Osteocyte (in vitro differentiated cells): Measurements from ENCODE around the gene KDM4B. TPM values are rescaled to one million over a fixed set of nuclear protein-coding genes. Genes with fewer than 3 reads are reported as not detected.

ENCODE experiments used
- DNase-seq: peaks from one replicate; pipeline ENCODE4 v3.0.0; 2021; ENCODE audit warnings: mixed read lengths; ENCODE audit not compliant: unreplicated experiment; ENCODE audit errors: extremely low spot score
- H3K27ac Mint-ChIP-seq: one replicate; pipeline ENCODE4 v1.8.0; 2021; ENCODE audit warnings: mild to moderate bottlenecking, mixed read lengths; ENCODE audit not compliant: unreplicated experiment
- H3K27me3 Mint-ChIP-seq: one replicate; pipeline ENCODE4 v1.8.0; 2021; ENCODE audit warnings: mixed read lengths; ENCODE audit not compliant: unreplicated experiment
- H3K36me3 Mint-ChIP-seq: one replicate; pipeline ENCODE4 v1.8.0; 2021; ENCODE audit warnings: mixed read lengths; ENCODE audit not compliant: unreplicated experiment
- H3K4me1 Mint-ChIP-seq: one replicate; pipeline ENCODE4 v1.8.0; 2021; ENCODE audit warnings: mixed read lengths; ENCODE audit not compliant: unreplicated experiment
- H3K4me3 Mint-ChIP-seq: one replicate; pipeline ENCODE4 v1.8.0; 2021; ENCODE audit warnings: mild to moderate bottlenecking, moderate library complexity, mixed read lengths; ENCODE audit not compliant: unreplicated experiment
- H3K9me3 Mint-ChIP-seq: one replicate; pipeline ENCODE4 v1.8.0; 2021; ENCODE audit warnings: mixed read lengths; ENCODE audit not compliant: unreplicated experiment
- total RNA-seq: library from RNA; stranded (reverse); gene quantifications from 2 replicates; pipeline ENCODE4 v1.2.1, GENCODE V29; 2021
- TF ChIP-seq, protein P1 (sequence below): fragments of 200-600 bp; sonication (generic); IDR thresholded peaks from 2 replicates; pipeline ENCODE4 v1.5.0; 2021; ENCODE audit warnings: antibody characterized with exemption, mild to moderate bottlenecking, moderate library complexity

The KDM4B gene
- total RNA-seq, 1 donor from 2014 or later, result 49.0 TPM

GRCh38 chr19:5040544-5041167, 71.7 kb downstream of the KDM4B start:
- Mint-ChIP-seq H3K36me3 (peaks cover 11% of the 10 kb centered on the region), H3K4me1 (peaks cover 55% of the 10 kb centered on the region), H3K9me3 (no peaks in the 10 kb centered on the region), H3K27me3 (no peaks in the 10 kb centered on the region), H3K4me3 (no peak overlapping the region), H3K27ac (no peak overlapping the region)
- DNase-seq, result no peak
- TF ChIP-seq, protein P1, sequence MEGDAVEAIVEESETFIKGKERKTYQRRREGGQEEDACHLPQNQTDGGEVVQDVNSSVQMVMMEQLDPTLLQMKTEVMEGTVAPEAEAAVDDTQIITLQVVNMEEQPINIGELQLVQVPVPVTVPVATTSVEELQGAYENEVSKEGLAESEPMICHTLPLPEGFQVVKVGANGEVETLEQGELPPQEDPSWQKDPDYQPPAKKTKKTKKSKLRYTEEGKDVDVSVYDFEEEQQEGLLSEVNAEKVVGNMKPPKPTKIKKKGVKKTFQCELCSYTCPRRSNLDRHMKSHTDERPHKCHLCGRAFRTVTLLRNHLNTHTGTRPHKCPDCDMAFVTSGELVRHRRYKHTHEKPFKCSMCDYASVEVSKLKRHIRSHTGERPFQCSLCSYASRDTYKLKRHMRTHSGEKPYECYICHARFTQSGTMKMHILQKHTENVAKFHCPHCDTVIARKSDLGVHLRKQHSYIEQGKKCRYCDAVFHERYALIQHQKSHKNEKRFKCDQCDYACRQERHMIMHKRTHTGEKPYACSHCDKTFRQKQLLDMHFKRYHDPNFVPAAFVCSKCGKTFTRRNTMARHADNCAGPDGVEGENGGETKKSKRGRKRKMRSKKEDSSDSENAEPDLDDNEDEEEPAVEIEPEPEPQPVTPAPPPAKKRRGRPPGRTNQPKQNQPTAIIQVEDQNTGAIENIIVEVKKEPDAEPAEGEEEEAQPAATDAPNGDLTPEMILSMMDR, result no peak

GRCh38 chr19:5041168-5041912, 72.4 kb downstream of the KDM4B start:
- no peaks in the 10 kb centered on the region for H3K9me3 Mint-ChIP-seq
- H3K4me1 Mint-ChIP-seq, result peaks cover 56% of the 10 kb centered on the region
- H3K36me3 Mint-ChIP-seq, result peaks cover 11% of the 10 kb centered on the region
- H3K4me3 Mint-ChIP-seq, result no peak overlapping the region
- TF ChIP-seq, protein P1, result no peak
- no peaks in the 10 kb centered on the region for H3K27me3 Mint-ChIP-seq
- no peak overlapping the region for H3K27ac Mint-ChIP-seq
- no peak for DNase-seq

DNA sequence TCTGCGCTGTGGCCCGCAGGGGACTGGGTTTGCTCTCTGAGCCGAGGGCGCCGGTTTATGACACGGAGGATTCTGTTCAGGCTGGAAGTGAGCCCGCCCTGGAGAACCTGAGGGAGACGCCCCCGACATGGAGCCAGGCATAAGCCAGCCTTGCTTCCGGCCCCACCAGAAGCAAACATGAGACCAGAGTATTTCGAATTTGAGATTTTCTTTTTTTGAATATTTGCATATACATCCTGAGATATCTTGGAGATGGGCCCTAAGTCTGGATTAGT, 72.9 kb downstream of the KDM4B start:
- Mint-ChIP-seq H3K9me3 (no peaks in the 10 kb centered on the region), H3K27ac (no peak overlapping the region), H3K36me3 (peaks cover 11% of the 10 kb centered on the region), H3K4me1 (peaks cover 56% of the 10 kb centered on the region), H3K27me3 (no peaks in the 10 kb centered on the region), H3K4me3 (no peak overlapping the region)
- no peak for DNase-seq
- TF ChIP-seq, protein P1, result no peak

- no peaks in the 10 kb centered on the region for H3K9me3 Mint-ChIP-seq
- peaks cover 55% of the 10 kb centered on the region for H3K4me1 Mint-ChIP-seq
- H3K27me3 Mint-ChIP-seq, result no peaks in the 10 kb centered on the region
- H3K36me3 Mint-ChIP-seq, result peaks cover 11% of the 10 kb centered on the region
- no peak overlapping the region for H3K27ac Mint-ChIP-seq
- no peak for DNase-seq
- H3K4me3 Mint-ChIP-seq, result no peak overlapping the region
- TF ChIP-seq, protein P1, result no peak
Measured at GRCh38 chr19:5042556-5042955, 73.6 kb downstream of the KDM4B start.

DNA sequence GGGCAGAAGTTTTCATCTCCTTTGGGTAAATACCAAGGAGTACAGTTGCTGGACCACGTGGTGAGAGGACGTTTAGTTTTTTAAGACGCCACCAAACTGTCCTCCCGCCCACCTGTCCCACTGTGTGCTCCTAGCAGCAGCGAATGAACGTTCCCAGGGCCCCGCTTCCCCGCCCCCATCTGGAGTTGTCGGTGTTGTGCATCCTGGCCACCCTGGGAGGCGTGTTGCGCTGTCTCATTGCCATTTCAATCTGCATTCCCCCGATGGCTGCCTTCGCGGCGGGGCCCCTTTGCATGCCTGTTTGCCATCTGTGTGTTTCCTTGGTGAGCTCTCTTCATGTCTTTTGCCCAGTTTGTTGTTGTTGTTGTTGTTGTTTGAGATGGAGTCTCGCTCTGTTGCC, 76.1 kb downstream of the KDM4B start:
- Mint-ChIP-seq H3K4me3 (no peak overlapping the region), H3K36me3 (peaks cover 11% of the 10 kb centered on the region), H3K4me1 (peaks cover 59% of the 10 kb centered on the region), H3K27me3 (no peaks in the 10 kb centered on the region), H3K9me3 (no peaks in the 10 kb centered on the region), H3K27ac (no peak overlapping the region)
- TF ChIP-seq, protein P1, result no peak
- DNase-seq, result no peak
